ENCODE results near the gene SLF2.

Gene SLF2

GRCh38 chr10:100976906-100977305 lies 64.1 kb downstream of the SLF2 start:
- TF ChIP-seq CTCF (IDR thresholded peaks at IDR 0.05) = no peak

- no peak for TF ChIP-seq CTCF (IDR thresholded peaks at IDR 0.05)
Observed at GRCh38 chr10:100977436-100977835, 64.7 kb downstream of the SLF2 start.

GRCh38 chr10:100978121-100978900 lies 65.5 kb downstream of the SLF2 start:
- no peak for TF ChIP-seq CTCF (IDR thresholded peaks at IDR 0.05)

- no peak for TF ChIP-seq CTCF (IDR thresholded peaks at IDR 0.05)
Observed at GRCh38 chr10:100978901-100979195, 66.1 kb downstream of the SLF2 start.

GRCh38 chr10:100979791-100980272 lies 67.1 kb downstream of the SLF2 start:
- no peak for TF ChIP-seq CTCF (IDR thresholded peaks at IDR 0.05)

- TF ChIP-seq CTCF (IDR thresholded peaks at IDR 0.05) = no peak
Observed at GRCh38 chr10:100980311-100980710, 67.5 kb downstream of the SLF2 start.

GRCh38 chr10:100980711-100981110 lies 67.9 kb downstream of the SLF2 start:
- TF ChIP-seq CTCF (IDR thresholded peaks at IDR 0.05) = no peak

Measured in LNCAP (cell line).